NCI-H226 (cell line): Measurements from ENCODE around the gene RIC1.
"Not testable (repeated sequence)": the region's sequence is repeated elsewhere in the genome, so short reads cannot be mapped to it uniquely, and the experiment has no call there.

ENCODE experiments used
- DNase-seq: peaks from one replicate; pipeline ENCODE4 v3.0.0-alpha.2; 2015

The RIC1 gene, protein sequence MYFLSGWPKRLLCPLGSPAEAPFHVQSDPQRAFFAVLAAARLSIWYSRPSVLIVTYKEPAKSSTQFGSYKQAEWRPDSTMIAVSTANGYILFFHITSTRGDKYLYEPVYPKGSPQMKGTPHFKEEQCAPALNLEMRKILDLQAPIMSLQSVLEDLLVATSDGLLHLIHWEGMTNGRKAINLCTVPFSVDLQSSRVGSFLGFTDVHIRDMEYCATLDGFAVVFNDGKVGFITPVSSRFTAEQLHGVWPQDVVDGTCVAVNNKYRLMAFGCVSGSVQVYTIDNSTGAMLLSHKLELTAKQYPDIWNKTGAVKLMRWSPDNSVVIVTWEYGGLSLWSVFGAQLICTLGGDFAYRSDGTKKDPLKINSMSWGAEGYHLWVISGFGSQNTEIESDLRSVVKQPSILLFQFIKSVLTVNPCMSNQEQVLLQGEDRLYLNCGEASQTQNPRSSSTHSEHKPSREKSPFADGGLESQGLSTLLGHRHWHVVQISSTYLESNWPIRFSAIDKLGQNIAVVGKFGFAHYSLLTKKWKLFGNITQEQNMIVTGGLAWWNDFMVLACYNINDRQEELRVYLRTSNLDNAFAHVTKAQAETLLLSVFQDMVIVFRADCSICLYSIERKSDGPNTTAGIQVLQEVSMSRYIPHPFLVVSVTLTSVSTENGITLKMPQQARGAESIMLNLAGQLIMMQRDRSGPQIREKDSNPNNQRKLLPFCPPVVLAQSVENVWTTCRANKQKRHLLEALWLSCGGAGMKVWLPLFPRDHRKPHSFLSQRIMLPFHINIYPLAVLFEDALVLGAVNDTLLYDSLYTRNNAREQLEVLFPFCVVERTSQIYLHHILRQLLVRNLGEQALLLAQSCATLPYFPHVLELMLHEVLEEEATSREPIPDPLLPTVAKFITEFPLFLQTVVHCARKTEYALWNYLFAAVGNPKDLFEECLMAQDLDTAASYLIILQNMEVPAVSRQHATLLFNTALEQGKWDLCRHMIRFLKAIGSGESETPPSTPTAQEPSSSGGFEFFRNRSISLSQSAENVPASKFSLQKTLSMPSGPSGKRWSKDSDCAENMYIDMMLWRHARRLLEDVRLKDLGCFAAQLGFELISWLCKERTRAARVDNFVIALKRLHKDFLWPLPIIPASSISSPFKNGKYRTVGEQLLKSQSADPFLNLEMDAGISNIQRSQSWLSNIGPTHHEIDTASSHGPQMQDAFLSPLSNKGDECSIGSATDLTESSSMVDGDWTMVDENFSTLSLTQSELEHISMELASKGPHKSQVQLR (N-terminal part only)

DNA sequence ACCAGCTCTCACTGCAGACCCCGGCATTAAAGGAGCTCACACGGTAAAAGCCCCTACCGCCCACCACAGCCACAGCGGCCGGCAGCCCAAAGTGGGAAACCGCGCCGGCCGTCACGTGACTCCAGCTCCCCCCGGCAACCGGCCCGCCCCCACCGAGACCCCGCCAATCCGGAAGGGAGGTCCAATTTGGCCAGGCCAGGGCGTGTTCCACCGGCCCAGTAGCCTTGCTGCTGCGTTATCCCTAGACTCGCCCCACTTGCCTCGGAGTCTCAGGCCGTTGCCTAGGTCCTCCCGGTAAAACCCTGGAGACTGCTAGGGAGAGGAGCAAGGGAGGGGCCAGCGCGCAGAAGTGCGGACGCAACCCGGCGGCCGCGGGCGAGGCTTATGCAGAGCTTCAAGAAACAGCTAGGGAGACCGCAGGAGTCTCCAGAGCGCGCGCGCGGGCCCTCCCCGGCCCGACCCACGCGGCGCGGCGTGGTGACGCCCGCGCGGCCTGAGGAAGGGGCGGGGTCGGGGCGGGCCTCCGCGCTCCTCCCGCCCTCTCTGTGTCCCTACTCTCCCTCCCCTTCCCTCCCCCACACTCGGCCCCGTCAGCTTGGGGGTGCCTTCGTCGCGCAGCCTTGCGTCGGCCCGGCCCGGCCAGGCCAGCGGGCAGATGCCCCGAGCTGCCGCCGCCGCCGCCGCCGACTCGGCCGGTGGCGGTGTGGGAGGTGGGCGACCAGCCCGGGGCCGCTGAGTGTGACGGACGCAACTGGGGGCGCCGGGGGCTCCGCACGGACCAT is at the start of gene RIC1:
TSS of gene RIC1 (plus strand) at position 578 of the 782 bp plus-strand sequence. CDS start at position 781, 203 bp downstream.
- peak; percentile 89 for DNase-seq

DNA sequence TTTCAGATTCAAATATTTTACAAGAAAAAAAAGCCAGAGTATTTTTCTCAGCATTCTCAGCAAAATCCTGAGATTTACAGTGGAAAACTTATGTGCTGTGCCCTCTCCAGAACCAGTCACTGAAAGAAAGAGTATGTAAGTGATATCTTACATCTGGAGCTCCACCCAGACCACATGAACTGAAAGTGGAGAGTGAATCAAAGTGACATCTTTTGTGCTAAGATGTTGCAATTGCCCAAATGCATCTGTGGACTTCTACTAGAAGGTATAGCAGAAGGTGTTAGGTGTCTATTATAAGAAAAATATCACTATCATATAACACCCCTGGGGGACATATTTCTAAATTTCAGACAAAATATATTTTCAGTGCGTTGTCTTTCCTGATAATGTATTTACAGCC is 49.0 kb upstream of the RIC1 start:
- DNase-seq: no peak

DNA sequence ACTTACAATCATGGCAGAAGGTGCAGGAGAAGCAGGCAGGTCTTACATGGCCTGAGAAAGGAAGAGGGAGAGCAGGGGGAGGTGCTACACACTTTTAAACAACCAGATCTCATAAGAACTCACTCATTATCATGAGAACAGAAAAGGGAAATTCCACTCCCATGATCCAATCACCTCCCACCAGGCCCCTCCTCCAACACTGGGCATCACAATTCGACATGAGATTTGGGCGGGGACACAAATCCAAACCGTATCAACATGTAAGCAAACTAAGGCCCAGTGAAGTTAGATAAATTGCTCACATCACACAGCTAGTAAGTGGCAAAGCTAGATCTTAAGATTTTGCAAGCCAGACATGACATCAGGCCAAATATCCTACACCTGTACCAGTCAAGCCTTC is 48.3 kb upstream of the RIC1 start:
- DNase-seq: no peak

DNA sequence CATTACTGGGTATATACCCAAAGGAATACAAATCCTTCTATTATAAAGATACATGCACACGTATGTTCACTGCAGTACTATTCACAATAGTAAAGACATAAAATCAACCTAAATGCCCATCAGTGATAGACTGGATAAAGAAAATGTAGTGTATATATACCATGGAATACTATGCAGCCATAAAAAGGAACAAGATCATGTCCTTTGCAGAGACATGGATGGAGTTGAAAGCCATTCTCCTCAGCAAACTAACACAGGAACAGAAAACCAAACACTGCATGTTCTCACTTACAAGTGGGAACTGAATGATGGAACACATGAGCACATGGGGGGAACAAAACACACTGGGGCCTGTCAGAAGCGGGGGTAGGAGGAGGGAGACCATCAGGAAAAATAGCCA is 47.2 kb upstream of the RIC1 start:
- DNase-seq: not testable (repeated sequence)

DNA sequence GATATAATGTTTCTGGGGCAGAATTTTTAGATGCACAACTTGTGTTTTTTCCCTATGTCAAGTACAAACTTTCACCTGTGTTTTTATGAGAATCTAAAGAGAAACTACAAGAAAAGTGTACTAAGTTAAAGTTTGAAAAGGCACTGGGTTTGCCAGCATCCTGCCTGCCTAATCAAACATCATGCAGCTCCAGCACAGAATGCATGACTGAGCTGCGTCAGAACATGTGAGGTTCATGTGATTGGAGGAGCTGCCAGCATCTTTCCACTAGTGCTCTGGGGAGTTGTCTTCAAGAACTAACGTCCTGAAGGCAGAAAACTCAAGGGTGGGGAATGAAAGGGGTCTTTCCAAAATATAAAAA is 46.1 kb upstream of the RIC1 start:
- DNase-seq: peak; percentile 22

DNA sequence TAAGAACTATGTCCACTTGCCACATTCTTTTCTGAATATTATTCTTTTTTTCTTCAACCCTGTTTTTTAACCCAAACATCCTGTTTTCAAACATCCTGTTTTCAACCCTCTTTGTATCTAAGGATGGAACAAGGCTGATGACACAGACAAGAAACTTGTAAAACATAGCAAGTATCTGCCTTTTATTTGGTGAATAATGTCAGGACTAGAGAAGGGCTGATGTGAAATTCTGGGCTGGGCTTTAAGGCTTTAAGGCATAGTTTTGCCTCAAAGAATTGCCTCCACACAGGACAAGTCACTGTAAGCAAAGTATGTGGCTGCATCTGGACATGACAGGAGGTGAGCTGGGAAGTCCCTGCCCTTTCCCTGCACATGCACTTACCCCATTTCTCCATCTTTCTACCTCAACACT is 42.5 kb upstream of the RIC1 start:
- peak; percentile 26 for DNase-seq

DNA sequence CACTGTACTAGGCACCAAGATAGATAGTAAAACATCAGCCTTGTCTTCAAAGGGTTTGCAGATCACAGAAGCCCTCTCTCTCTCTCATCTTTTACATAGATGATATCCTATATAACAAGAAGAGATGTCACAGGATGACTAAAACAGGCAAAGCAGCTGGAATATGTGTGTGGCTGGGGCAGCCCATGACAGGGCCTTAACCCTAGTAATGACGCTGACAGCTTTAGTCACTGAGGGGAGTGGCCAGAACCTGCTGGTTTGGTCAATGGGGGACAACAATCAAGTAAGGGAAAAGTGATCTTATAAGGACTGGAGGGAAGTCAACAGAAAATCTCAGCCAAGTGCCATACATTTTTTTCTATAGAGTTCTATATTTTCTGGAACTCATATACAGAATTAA is 41.9 kb upstream of the RIC1 start:
- DNase-seq: no peak

DNA sequence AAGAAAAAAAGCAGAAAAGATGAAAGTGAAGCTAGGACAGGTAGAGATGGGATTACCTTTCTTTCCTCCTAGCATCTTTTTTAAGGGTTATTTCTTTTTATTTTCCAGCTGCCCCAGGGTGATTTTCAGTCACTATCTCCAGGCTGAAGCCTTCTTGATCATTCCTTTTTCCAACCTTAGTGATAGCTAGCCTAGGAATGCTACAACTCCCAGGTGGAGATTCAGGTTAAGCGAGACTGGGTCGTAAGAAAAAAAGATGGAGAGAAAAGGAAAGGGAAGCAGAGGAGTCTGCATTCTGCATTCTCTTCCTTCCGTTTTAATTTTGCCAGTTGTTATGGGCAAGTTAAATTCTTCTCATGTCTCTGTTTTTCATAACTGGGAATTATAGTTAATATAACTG is 36.7 kb upstream of the RIC1 start:
- DNase-seq: no peak

DNA sequence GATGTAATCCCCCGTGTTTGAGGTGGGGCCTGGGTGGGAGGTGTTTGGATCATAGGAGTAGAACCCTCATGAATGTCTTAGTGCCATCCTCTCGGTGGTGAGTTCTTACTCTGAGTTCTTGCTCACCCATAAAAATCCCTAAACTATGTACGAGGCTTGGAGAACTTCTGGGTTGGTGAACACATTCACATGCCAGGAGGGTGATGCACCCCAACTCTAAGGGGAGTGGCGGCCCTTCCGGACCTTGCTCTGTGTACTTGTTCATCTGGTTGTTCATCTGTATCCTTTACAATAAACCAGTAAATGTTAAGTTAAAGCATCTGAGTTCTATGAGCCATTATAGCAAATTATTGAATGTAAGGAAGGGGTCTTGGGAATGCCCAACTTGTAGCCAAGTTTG is 36.0 kb upstream of the RIC1 start:
- no peak for DNase-seq

DNA sequence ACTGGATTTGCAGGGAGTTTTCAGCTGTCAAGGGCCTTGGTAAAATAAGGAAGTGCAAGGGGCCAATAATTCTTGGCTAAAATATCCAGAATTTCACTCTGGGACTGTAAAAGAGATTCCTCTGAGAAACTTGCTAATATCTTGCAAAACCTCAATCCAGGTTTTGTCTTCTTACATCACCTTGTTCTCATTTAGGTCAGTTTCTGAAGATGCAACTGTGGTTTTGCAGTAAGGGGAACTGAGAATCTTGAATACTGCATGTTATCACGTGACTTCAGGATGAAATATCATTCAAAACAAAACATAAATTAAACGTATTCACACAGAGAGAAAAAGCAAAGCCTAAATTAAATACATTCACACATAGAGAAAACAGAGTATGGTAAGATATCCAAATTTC is 35.0 kb upstream of the RIC1 start:
- no peak for DNase-seq

DNA sequence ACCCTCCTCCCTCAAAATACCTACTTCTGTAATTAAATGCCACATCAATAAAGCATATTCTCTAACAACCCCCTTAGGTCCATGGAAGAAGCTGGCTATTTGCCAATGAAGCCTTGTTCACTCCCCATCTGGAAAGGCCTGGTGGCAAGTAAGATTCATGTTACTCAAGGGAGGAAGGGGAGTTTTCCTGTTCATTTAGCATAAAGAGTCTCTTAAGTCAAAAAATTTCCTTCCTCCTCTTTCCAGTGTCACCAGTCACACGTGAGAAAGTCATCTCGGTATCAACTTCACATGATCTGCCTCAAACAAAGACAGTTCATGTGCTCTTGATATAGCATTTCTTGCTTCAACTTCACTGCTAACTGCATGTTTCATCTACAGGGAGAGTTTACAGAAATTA is 32.7 kb upstream of the RIC1 start:
- DNase-seq: no peak

DNA sequence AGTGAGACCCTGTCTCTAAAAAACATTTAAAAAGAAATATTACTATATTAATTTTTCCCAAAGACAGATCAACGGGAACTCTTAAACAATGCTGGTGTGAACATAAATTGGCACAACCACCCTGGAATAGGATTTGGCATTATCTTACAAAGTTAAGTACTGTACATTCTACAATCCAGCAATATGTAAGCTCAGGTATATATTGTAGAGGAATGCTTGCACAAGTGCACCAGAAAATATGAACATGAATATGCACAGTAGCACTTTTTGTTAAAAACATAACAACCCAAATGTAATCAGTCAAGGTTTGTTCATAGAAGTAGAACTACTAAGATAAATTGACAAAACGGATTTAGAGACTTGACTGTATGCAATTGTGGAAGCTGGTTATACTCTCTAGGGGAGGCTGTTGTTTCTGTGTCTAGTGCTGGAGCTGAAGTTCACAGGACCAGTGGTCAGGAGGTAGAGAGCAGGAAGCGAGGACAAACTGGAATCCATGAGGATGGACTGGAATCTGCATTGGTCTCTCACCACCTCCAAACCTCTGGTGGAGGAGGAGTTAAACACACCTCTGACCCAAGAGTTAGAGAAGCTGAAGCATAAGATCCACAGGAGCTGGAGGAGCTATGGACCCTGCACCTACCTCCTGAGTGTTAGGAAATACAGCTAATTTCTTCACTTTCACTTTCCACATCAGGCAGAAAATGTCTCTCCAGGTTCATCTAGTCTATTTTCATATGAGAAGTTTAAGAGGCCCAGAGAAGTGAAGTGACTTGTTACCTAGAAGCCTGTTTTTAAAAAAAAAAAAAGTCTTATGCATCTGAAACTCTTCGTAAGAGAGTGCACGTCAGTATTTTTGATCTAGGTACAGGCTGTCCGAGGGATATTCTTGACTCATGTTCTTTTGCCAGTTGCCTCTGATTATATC is 20.3 kb upstream of the RIC1 start:
- peak; percentile 53 for DNase-seq

DNA sequence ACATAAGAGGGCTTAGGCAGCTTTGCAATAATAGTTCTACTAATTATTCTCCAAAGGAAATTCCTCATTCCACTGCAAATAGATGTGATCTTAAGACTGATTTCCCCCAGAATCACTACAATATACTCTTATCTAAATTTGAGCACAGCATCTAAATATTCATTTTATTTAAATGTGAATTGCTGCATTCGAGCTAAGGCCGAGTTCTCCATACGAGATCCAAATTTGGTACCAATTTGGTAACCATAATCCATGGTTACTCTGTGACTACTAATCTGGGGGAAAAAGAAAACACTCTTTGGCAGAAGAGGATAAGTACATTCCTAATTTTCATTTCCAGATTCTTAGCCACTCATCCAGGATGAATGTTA is 19.7 kb upstream of the RIC1 start:
- DNase-seq: no peak

DNA sequence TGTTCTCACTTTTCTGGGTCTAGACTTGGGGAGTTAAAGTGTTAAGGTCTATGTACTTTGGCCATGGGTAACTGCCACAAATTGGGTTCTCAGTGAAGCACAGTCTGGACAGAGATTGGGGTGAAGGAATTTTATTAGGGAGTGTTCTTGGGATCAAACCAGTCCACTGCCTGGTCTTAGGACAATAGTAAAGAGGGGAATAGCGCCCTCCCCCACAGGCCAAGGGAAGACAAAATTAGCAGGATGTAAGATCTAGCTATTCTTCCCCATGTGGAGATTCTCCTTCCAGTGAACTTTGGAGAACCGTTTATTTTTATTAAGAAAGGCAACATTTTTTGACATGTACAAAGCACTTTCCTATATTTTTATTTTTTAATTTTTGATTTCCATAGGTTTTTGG is 18.4 kb upstream of the RIC1 start:
- no peak for DNase-seq

DNA sequence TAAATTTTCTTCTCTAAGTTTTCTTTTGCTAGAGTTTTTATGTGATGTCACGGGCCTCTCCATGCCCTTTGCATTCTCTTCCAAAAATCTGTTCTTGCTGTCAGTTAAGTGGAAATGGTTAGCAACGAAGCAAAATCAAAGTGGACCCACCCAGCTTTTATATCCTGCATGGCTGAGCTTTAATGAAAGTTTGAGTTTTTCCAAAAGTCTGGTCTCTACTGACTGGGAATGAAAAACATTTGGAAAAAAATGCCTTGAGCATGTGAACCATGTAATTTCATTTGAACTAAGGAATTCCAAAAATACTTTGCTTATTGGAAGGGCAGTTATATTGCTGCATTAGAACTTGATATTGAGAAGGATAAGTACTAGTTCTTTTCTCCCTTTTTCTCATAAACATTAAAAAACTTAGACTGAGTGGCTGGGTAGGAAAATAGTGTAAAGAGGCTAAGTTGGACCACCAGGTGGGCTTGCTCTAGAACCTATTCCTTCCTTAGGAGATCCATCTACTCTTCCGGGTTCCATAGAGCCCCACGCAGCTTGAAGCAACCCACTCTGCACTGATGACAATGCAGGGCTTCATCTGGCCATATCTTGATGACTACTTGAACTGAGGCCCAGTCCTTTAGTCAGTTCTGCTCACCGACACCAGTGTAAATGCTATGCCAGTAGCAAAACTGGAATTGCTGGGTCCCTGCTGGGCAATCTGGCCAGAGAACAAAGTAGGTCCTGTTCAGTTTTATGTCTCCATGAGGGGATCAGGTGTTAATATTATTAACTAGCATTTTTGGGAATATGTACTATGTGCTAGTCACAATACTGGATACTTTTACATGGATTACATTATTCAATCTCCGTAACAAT is 17.4 kb upstream of the RIC1 start:
- no peak for DNase-seq

DNA sequence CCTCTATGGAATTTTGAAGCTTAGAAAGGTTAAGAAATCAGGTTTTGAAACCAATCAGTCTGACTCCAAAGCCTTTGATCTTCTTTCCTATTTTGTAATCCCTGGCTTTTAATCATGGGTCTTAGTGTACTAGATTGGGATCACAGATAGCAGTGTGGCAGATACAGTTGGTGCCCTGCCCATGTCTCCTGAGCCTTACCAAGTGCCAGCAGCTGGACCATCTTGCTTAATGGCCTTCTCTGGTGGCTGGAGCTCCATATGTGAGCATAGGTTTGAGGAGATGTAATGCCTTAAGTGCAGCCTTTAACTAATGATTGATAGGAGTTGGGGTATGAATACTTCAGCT is 16.7 kb upstream of the RIC1 start:
- DNase-seq: no peak

DNA sequence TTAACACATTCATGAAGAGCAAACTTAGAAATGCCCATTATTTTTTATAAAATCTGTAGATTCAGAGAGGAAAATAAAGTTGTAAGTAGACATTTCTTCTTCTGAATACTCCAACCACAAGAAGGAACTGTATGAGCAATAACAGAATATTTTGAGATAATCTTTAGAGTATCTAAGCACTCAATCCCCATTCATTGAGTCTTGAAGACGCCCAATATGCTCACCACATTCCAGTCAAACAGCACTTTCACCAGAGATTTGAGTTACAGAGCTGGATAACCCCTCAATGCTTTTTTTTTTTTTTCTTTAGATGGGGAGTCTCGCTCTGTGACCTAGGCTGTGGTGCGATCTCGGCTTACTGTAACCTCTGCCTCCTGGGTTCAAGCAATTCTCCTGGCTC is 14.7 kb upstream of the RIC1 start:
- no peak for DNase-seq

DNA sequence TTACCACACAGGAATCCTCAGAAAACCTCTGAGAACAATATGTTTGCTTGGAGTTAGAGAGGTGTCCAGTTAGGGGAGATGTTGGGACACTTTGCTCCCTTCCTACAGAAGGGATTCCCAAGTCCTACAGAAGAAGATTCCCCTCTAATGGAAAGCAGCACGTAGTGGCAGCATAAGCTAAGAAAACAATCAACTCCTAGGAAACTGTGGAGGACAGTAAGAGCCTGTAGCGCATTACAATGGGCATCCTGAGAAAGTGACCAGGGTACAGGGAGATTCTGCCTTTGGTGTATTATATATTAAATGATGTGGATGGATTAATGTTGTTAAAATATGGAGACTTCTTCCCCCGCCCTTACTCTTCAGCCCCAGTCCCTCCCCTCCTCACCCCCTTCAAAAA is 13.9 kb upstream of the RIC1 start:
- DNase-seq: no peak

DNA sequence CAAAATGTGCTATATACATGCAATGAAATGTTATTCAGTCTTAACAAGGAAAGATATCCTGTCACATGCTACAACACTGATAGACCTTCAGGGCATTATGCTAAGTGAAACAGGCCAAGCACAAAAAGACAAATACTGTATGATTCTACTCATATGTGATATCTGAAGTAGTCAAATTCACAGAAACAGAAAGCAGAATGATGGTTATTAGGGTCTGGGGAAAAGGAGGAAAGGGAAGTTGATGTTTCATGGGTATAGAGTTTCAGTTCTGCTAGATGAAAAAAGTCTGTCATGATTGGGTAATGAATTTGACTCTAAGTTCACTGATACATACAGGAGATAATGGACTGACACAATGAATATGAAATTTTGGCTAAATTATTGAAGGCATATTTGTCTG is 11.2 kb upstream of the RIC1 start:
- DNase-seq: no peak

DNA sequence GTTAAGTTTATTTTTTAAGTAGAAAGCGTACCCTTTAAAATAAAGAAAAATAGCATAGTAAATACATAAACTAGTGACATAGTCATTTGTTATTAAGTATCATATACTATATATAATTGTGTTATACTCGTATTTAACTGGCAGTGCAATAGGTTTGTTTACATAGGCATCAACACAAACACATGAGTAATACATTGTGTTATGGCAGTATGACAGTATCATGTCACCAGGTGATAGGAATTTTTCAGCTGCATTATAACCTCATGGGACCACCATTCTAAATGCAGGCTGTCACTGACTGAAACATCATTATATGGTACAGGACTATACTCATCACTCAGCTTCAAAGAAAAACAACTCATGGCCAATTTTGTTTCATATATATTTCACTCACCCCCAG is 8.4 kb upstream of the RIC1 start:
- no peak for DNase-seq

DNA sequence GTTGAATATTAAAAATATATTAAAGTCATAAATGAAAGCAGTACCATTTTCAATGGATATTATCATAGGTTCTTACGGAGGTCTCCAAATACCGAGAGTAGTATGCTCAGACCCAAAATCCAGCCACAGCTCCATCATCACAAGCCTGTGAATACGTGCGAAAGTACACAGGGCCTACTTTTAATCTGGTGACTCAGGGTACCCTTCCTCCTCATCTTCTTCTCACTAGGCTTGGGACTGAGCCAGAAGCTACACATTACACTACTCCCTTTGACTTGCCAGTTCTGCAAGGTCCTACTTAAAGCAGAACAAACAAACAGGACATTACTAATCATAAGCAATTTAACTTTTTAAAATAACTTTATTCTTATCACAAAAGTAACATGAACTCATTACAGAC is 7.6 kb upstream of the RIC1 start:
- DNase-seq: peak; percentile 75
